PC-3 (cell line): ENCODE data around the gene MITF. TPM values are rescaled to one million over a fixed set of nuclear protein-coding genes. Genes with fewer than 3 reads are reported as not detected.
A peak's percentile ranks its signal among the peaks of the same experiment; 100 is the strongest.

Experiments
- ATAC-seq: fragments of 200-7000 bp; cut with Tn5 transposase; 2 replicates; pipeline ENCODE4 v1.9.1; 2020; ENCODE audit warnings: mild to moderate bottlenecking, moderate library complexity
- BruUV-seq: library from RNA; stranded (reverse); fragments of 400-500 nt; replicated peaks from 2 replicates; lab custom pipeline; 2021; lab: Mats Ljungman, UMichigan
- CTCF ChIA-PET: fragments of 300-600 bp; sonication (Branson Sonifier 250); formaldehyde crosslinking; loops from one replicate; lab custom pipeline; 2022; ENCODE audit warnings: antibody characterized with exemption; lab: Charles Lee
- POLR2A ChIA-PET: fragments of 300-600 bp; sonication (Branson Sonifier 250); formaldehyde crosslinking; loops from one replicate; lab custom pipeline; 2022; ENCODE audit warnings: antibody characterized with exemption; ENCODE audit not compliant: unreplicated experiment; lab: Charles Lee
- DNase-seq: peaks from one replicate; pipeline ENCODE4 v3.0.0-alpha.2; 2015
- H2AFZ ChIP-seq: fragments of 300-600 bp; sonication (generic); 2 replicates; pipeline ENCODE4 v1.6.0; 2016; ENCODE audit warnings: antibody characterized with exemption, low read length
- H3F3A ChIP-seq: fragments of 300-600 bp; sonication (generic); one replicate; pipeline ENCODE4 v1.6.0; 2017; ENCODE audit warnings: antibody characterized with exemption, low read length, control low read depth, mild to moderate bottlenecking; ENCODE audit not compliant: unreplicated experiment
- H3K27ac ChIP-seq: fragments of 300-600 bp; sonication (generic); 2 replicates; pipeline ENCODE4 v1.5.1; 2016; ENCODE audit warnings: mild to moderate bottlenecking, low read length
- H3K27me3 ChIP-seq: fragments of 300-600 bp; sonication (generic); 2 replicates; pipeline ENCODE4 v1.6.1; 2016; ENCODE audit warnings: low read length, mixed read lengths
- H3K36me3 ChIP-seq: fragments of 300-600 bp; sonication (generic); 2 replicates; pipeline ENCODE4 v1.6.1; 2016; ENCODE audit warnings: low read depth, mixed run types, low read length, mixed read lengths
- H3K4me1 ChIP-seq: fragments of 300-600 bp; sonication (generic); 2 replicates; pipeline ENCODE4 v1.5.1; 2016; ENCODE audit warnings: low read length; ENCODE audit not compliant: insufficient read depth
- H3K4me2 ChIP-seq: fragments of 300-600 bp; sonication (generic); 2 replicates; pipeline ENCODE4 v1.6.0; 2016; ENCODE audit warnings: low read length
- H3K4me3 ChIP-seq: fragments of 300-600 bp; sonication (generic); 2 replicates; pipeline ENCODE4 v1.5.1; 2016; ENCODE audit warnings: mild to moderate bottlenecking, low read length, mixed read lengths
- H3K79me2 ChIP-seq: fragments of 300-600 bp; sonication (generic); 2 replicates; pipeline ENCODE4 v1.6.1; 2017; ENCODE audit warnings: low read length, mixed read lengths
- H3K9ac ChIP-seq: fragments of 300-600 bp; sonication (generic); 2 replicates; pipeline ENCODE4 v1.6.0; 2016; ENCODE audit warnings: mild to moderate bottlenecking, low read length
- H3K9me2 ChIP-seq: fragments of 300-600 bp; sonication (generic); replicated peaks from 2 replicates; pipeline ENCODE4 v1.6.1; 2016; ENCODE audit warnings: mixed run types, low read length, mixed read lengths
- H3K9me3 ChIP-seq: fragments of 300-600 bp; sonication (generic); 2 replicates; pipeline ENCODE4 v1.6.1; 2016; ENCODE audit warnings: low read length, mixed read lengths
- H4K20me1 ChIP-seq: fragments of 300-600 bp; sonication (generic); 2 replicates; pipeline ENCODE4 v1.6.1; 2016; ENCODE audit warnings: low read length, mixed read lengths
- EZH2 ChIP-seq: fragments of 300-600 bp; sonication (generic); IDR thresholded peaks from one replicate; pipeline ENCODE4 v1.6.1; 2017; ENCODE audit warnings: antibody characterized with exemption, mild to moderate bottlenecking, low read length; ENCODE audit not compliant: unreplicated experiment
- EZH2phosphoT487 ChIP-seq: fragments of 300-600 bp; sonication (generic); IDR thresholded peaks from 2 replicates; pipeline ENCODE4 v1.6.1; 2018; ENCODE audit warnings: mild to moderate bottlenecking, antibody characterized with exemption, low read length, borderline replicate concordance
- intact Hi-C: fragments of 100-400 bp; cut with micrococcal nuclease; formaldehyde crosslinking; loops from 2 replicates; pipeline ENCODE4 v1.9.0; 2023
- total RNA-seq: library from RNA; depleted of rRNA; stranded (reverse); fragments of >200 nt; gene quantifications from 2 replicates; pipeline ENCODE4 v1.2.3, GENCODE V29; 2014
- TF ChIP-seq, protein P1 (sequence below): fragments of 300-600 bp; sonication (generic); conservative IDR thresholded peaks from 2 replicates; pipeline ENCODE4 v1.5.1; 2017; ENCODE audit warnings: antibody characterized with exemption, low read depth, mild to moderate bottlenecking, low read length

The MITF gene
- total RNA-seq, 1 experiment from 2014 or later = 7.6 TPM

DNA sequence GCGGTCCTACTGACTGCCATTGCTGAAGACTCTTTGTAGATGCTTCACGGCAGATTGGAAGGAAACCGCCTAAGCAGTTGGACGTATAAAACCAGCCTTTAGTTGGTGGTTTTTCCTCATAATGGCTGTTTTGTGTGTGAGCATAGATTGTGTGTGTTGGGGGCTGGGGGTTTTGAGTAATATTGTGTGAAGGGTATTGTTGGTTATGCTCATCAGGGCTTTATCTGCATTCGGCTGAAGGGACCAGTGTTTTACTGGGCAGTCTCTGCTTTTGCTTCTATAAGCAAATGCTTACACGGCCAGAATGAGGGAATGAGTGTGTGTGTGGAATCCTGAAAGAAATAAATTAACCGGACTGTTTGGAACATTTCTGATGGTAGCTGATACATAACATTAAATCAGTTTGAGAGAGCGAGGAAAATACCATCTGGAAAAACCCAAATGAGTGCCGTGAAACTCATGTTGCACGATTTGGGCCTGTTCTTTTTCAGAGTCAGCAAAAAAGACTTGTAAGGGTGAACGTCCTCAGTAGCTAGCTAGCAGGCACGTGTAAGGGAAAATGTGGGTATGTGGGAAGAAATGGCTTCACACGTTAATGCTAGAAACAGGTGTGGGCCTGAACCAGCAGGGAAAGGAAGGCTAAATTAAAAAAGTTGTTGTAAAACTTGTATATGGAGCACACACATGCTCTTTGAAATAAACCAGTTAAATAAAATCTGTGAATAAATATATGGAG lies 1.9 kb downstream of the MITF start:
- no peaks in the 10 kb centered on the region for H3K9me3 ChIP-seq
- no peak for TF ChIP-seq EZH2phosphoT487
- TF ChIP-seq, protein P1, sequence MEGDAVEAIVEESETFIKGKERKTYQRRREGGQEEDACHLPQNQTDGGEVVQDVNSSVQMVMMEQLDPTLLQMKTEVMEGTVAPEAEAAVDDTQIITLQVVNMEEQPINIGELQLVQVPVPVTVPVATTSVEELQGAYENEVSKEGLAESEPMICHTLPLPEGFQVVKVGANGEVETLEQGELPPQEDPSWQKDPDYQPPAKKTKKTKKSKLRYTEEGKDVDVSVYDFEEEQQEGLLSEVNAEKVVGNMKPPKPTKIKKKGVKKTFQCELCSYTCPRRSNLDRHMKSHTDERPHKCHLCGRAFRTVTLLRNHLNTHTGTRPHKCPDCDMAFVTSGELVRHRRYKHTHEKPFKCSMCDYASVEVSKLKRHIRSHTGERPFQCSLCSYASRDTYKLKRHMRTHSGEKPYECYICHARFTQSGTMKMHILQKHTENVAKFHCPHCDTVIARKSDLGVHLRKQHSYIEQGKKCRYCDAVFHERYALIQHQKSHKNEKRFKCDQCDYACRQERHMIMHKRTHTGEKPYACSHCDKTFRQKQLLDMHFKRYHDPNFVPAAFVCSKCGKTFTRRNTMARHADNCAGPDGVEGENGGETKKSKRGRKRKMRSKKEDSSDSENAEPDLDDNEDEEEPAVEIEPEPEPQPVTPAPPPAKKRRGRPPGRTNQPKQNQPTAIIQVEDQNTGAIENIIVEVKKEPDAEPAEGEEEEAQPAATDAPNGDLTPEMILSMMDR = no peak
- no peak for TF ChIP-seq EZH2
- no peaks in the 10 kb centered on the region for H3K4me1 ChIP-seq
- DNase-seq (no peak), ATAC-seq (no peak)
- H3K27me3 ChIP-seq = no peaks in the 10 kb centered on the region
- CTCF ChIA-PET = no interaction called here
- H4K20me1 ChIP-seq = no peaks in the 10 kb centered on the region
- H3K4me2 ChIP-seq = peak overlapping the region; percentile 93; the same call in 1 of the 2 replicates
- TSS peak; percentile 19 for BruUV-seq
- no peak overlapping the region for H3K9ac ChIP-seq
- intact Hi-C loops = no loop called here
- H3K4me3 ChIP-seq = no peak overlapping the region
- peaks cover 9% of the 10 kb centered on the region; the same call in 1 of the 2 replicates for H3K79me2 ChIP-seq
- H2AFZ ChIP-seq = no peak overlapping the region
- POLR2A ChIA-PET = no interaction called here
- no peaks in the 10 kb centered on the region for H3K9me2 ChIP-seq
- H3F3A ChIP-seq = no peaks in the 10 kb centered on the region
- H3K27ac ChIP-seq = no peak overlapping the region
- H3K36me3 ChIP-seq = no peaks in the 10 kb centered on the region

DNA sequence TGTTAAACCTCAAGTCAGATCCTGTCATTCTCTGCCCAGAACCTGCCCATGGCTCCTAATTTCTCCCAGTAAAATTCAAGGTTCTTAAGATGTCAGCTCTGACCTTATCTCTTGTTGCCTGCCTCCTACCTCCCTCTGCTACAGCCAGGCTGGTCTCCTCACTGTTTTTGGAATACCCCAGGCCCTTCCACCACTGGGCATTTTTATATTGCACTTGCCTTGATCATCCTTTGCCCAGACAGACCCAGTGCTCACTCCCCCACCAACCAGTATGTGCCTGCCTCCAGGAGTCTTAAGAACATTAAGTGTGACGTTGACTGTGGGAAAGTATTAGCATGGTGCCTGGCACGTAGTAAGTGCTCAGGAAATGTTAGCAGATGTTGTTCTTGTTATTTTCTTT lies 3.1 kb downstream of the MITF start:
- H3K9me2 ChIP-seq = no peaks in the 10 kb centered on the region
- no peaks in the 10 kb centered on the region for H3K27me3 ChIP-seq
- H3K27ac ChIP-seq = no peak overlapping the region
- no peak overlapping the region for H2AFZ ChIP-seq
- no peak overlapping the region for H3K9ac ChIP-seq
- TF ChIP-seq EZH2phosphoT487 (no peak), EZH2 (no peak)
- TF ChIP-seq, protein P1 = no peak
- H4K20me1 ChIP-seq = no peaks in the 10 kb centered on the region
- BruUV-seq = no TSS peak
- DNase-seq = no peak
- no peak for ATAC-seq
- ChIA-PET CTCF (no interaction called here), POLR2A (no interaction called here)
- no peak overlapping the region for H3K4me3 ChIP-seq
- no peaks in the 10 kb centered on the region for H3F3A ChIP-seq
- H3K4me2 ChIP-seq = no peak overlapping the region
- H3K36me3 ChIP-seq = no peaks in the 10 kb centered on the region
- no peaks in the 10 kb centered on the region for H3K9me3 ChIP-seq
- H3K79me2 ChIP-seq = peaks cover 9% of the 10 kb centered on the region; the same call in 1 of the 2 replicates
- no peaks in the 10 kb centered on the region for H3K4me1 ChIP-seq
- intact Hi-C loops = no loop called here
